MM.1S (cell line): Measurements from ENCODE around the gene ACBD4.

ENCODE experiments used
- DNase-seq: peaks from one replicate; pipeline ENCODE4 v3.0.0-alpha.2; 2015
- H2AFZ ChIP-seq: fragments of 300-600 bp; sonication (generic); 2 replicates; pipeline ENCODE4 v1.6.0; 2016; ENCODE audit warnings: antibody characterized with exemption, low read length
- H3F3A ChIP-seq: fragments of 300-600 bp; sonication (generic); 2 replicates; pipeline ENCODE4 v1.6.1; 2016; ENCODE audit warnings: mild to moderate bottlenecking, antibody characterized with exemption, low read length, moderate library complexity, mixed read lengths; ENCODE audit not compliant: insufficient read depth
- H3K27ac ChIP-seq: fragments of 300-600 bp; sonication (generic); 2 replicates; pipeline ENCODE4 v1.5.1; 2016; ENCODE audit warnings: mild to moderate bottlenecking, low read length
- H3K27me3 ChIP-seq: fragments of 300-600 bp; sonication (generic); replicated peaks from 2 replicates; pipeline ENCODE4 v1.6.0; 2016; ENCODE audit warnings: low read length; ENCODE audit not compliant: insufficient read depth
- H3K36me3 ChIP-seq: fragments of 300-600 bp; sonication (generic); replicated peaks from 2 replicates; pipeline ENCODE4 v1.6.1; 2016; ENCODE audit warnings: mild to moderate bottlenecking, low read length, mixed read lengths; ENCODE audit not compliant: insufficient read depth
- H3K4me1 ChIP-seq: fragments of 300-600 bp; sonication (generic); 2 replicates; pipeline ENCODE4 v1.6.1; 2016; ENCODE audit warnings: low read length, mixed read lengths
- H3K4me2 ChIP-seq: fragments of 300-600 bp; sonication (generic); 2 replicates; pipeline ENCODE4 v1.6.0; 2016; ENCODE audit warnings: low read depth, low read length
- H3K4me3 ChIP-seq: fragments of 300-600 bp; sonication (generic); 2 replicates; pipeline ENCODE4 v1.5.1; 2016; ENCODE audit warnings: low read length, mixed read lengths
- H3K79me2 ChIP-seq: fragments of 300-600 bp; sonication (generic); 2 replicates; pipeline ENCODE4 v1.6.1; 2016; ENCODE audit warnings: mixed run types, low read length, mixed read lengths
- H3K9ac ChIP-seq: fragments of 300-600 bp; sonication (generic); 2 replicates; pipeline ENCODE4 v1.6.1; 2016; ENCODE audit warnings: low read length, mixed read lengths
- H3K9me2 ChIP-seq: fragments of 300-600 bp; sonication (generic); replicated peaks from 2 replicates; pipeline ENCODE4 v1.6.1; 2016; ENCODE audit warnings: mild to moderate bottlenecking, low read length, mixed read lengths; ENCODE audit not compliant: insufficient read depth
- H3K9me3 ChIP-seq: fragments of 300-600 bp; sonication (generic); replicated peaks from 2 replicates; pipeline ENCODE4 v1.6.1; 2016; ENCODE audit warnings: mild to moderate bottlenecking, low read length, mixed read lengths; ENCODE audit not compliant: insufficient read depth
- H4K20me1 ChIP-seq: fragments of 300-600 bp; sonication (generic); 2 replicates; pipeline ENCODE4 v1.6.1; 2016; ENCODE audit warnings: mild to moderate bottlenecking, low read length, moderate library complexity, mixed read lengths; ENCODE audit not compliant: insufficient read depth
- EZH2 ChIP-seq: fragments of 300-600 bp; sonication (generic); optimal IDR thresholded peaks from 2 replicates; pipeline ENCODE3; 2017; ENCODE audit warnings: low read depth, mild to moderate bottlenecking, antibody characterized with exemption, low read length, mixed read lengths
- EZH2phosphoT487 ChIP-seq: fragments of 300-600 bp; sonication (generic); IDR thresholded peaks from 2 replicates; pipeline ENCODE4 v1.6.1; 2018; ENCODE audit warnings: antibody characterized with exemption, low read length
- TF ChIP-seq, protein P1 (sequence below): fragments of 300-600 bp; sonication (generic); IDR thresholded peaks from 2 replicates; pipeline ENCODE4 v1.5.1; 2016; ENCODE audit warnings: antibody characterized with exemption, low read length, mixed read lengths

Gene ACBD4

DNA sequence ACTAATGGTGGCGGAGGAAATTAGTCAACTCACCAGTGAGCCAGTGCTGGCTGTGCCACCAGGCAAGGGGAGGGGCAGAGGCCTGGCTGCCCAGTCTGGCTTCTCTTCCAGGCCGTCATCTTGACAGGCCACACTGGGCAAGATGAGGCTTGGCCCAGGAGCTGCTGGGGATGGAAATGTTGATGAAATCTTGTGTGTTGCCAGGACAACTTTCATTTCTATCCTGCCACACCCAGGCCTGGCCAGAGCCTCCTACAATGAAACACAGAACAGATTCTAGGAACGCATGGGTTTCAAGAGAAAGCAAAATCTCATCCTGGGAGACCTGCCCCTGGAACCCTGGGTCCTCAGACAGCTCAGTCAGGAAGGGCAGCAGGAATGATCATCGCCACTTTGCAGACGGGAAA lies 35.4 kb downstream of the ACBD4 start:
- H3K4me1 ChIP-seq: no peaks in the 10 kb centered on the region
- H3K9me2 ChIP-seq: no peaks in the 10 kb centered on the region
- TF ChIP-seq EZH2phosphoT487: no peak
- TF ChIP-seq EZH2: no peak
- TF ChIP-seq, protein P1, sequence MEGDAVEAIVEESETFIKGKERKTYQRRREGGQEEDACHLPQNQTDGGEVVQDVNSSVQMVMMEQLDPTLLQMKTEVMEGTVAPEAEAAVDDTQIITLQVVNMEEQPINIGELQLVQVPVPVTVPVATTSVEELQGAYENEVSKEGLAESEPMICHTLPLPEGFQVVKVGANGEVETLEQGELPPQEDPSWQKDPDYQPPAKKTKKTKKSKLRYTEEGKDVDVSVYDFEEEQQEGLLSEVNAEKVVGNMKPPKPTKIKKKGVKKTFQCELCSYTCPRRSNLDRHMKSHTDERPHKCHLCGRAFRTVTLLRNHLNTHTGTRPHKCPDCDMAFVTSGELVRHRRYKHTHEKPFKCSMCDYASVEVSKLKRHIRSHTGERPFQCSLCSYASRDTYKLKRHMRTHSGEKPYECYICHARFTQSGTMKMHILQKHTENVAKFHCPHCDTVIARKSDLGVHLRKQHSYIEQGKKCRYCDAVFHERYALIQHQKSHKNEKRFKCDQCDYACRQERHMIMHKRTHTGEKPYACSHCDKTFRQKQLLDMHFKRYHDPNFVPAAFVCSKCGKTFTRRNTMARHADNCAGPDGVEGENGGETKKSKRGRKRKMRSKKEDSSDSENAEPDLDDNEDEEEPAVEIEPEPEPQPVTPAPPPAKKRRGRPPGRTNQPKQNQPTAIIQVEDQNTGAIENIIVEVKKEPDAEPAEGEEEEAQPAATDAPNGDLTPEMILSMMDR: no peak
- H3F3A ChIP-seq: no peaks in the 10 kb centered on the region
- H3K9me3 ChIP-seq: no peaks in the 10 kb centered on the region
- no peaks in the 10 kb centered on the region for H4K20me1 ChIP-seq
- H3K4me3 ChIP-seq: no peak overlapping the region
- no peaks in the 10 kb centered on the region for H3K36me3 ChIP-seq
- no peak overlapping the region for H3K9ac ChIP-seq
- H2AFZ ChIP-seq: no peak overlapping the region
- DNase-seq: no peak
- no peak overlapping the region for H3K27ac ChIP-seq
- H3K79me2 ChIP-seq: no peaks in the 10 kb centered on the region
- no peaks in the 10 kb centered on the region for H3K27me3 ChIP-seq
- H3K4me2 ChIP-seq: no peak overlapping the region

DNA sequence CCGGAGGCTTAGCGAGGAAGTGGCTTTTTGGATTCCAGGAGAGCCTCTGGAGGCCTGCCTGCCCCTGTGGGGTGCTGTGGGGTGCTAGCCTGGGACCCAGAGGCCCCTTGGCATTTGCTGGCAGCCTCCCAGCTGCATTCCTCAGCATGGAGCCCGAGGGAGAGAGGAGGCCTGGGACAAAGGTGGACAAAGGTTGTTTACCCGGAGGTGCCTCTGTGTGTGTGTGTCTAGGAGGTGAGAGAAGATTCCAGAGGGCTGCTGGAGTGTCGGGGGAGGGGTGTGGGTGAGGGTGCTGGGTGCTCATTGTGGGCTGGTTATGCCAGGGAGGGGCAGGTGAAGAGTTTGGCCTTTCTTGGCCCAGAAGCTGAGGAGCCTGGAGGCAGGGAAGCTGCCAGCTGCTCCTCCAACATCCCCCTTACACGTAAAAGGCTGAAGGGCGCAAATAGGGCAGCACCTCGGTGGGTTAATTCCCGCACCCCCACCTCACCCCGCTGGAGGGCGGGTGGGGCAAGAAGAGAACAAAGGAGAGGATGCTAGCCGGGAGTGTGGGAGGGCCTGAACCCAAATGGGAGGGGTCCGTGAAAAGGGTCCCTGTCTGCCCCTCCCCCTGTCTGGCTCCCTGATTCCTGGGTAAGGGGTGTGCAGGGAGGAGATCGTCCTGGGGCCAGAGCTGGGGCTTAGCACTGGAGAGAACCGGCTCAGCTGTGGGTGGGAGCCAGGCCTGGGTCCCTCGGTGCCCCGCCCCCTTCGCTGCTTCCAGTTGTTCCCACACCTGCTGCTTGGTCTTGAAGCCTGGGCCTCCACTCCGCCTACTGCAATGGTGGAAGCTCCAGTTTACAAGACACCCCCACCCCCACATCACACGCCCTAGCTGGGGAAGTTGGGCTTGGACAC lies 36.1 kb downstream of the ACBD4 start:
- H3F3A ChIP-seq: no peaks in the 10 kb centered on the region
- H3K4me3 ChIP-seq: no peak overlapping the region
- DNase-seq: no peak
- H3K4me1 ChIP-seq: no peaks in the 10 kb centered on the region
- no peaks in the 10 kb centered on the region for H3K79me2 ChIP-seq
- no peak overlapping the region for H3K9ac ChIP-seq
- H3K9me2 ChIP-seq: no peaks in the 10 kb centered on the region
- no peaks in the 10 kb centered on the region for H3K9me3 ChIP-seq
- no peak overlapping the region for H3K27ac ChIP-seq
- H3K36me3 ChIP-seq: no peaks in the 10 kb centered on the region
- no peak overlapping the region for H3K4me2 ChIP-seq
- H3K27me3 ChIP-seq: no peaks in the 10 kb centered on the region
- H2AFZ ChIP-seq: peak overlapping the region; percentile 10; the same call in 1 of the 2 replicates
- TF ChIP-seq EZH2 (no peak), EZH2phosphoT487 (no peak)
- TF ChIP-seq, protein P1: no peak
- H4K20me1 ChIP-seq: no peaks in the 10 kb centered on the region

DNA sequence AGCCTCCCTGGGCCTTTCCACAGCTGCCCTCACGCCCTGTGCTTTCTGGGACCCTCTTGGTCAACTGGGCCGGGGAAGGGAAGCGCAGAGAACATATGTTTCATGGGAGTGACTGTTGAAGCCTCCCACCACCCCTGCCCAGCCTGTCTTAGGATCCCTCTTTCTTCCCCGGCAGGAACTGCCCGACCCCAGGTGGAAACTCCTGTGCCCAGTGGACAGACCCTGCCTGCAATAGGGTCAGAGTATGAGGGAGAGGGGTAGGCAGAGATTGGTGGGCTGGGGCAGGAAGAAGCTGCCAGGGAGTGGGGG lies 36.7 kb downstream of the ACBD4 start:
- H3K4me1 ChIP-seq: no peaks in the 10 kb centered on the region

More for the DNA sequence above, 36.7 kb downstream of the ACBD4 start:
- Histone ChIP-seq H3K9ac (no peak overlapping the region), H4K20me1 (no peaks in the 10 kb centered on the region), H3K4me2 (peak overlapping the region; percentile 80; the same call in 1 of the 2 replicates), H3K9me2 (no peaks in the 10 kb centered on the region), H3K36me3 (no peaks in the 10 kb centered on the region), H3K27ac (no peak overlapping the region), H3F3A (no peaks in the 10 kb centered on the region), H3K9me3 (no peaks in the 10 kb centered on the region), H3K27me3 (no peaks in the 10 kb centered on the region), H3K79me2 (no peaks in the 10 kb centered on the region), H2AFZ (peak overlapping the region; percentile 10; the same call in 1 of the 2 replicates), H3K4me3 (no peak overlapping the region)
- TF ChIP-seq EZH2: no peak
- no peak for TF ChIP-seq EZH2phosphoT487
- TF ChIP-seq, protein P1: no peak
- no peak for DNase-seq
